Measurements from ENCODE around the gene CUL4A. TPM values are rescaled to one million over a fixed set of nuclear protein-coding genes. Genes with fewer than 3 reads are reported as not detected.

The CUL4A gene
- total and polyA plus RNA-seq, 2 donors (not counting 3 experiments of a cell fraction or from before 2014, with no cell fraction given): 37.9 to 80.0 TPM

DNA sequence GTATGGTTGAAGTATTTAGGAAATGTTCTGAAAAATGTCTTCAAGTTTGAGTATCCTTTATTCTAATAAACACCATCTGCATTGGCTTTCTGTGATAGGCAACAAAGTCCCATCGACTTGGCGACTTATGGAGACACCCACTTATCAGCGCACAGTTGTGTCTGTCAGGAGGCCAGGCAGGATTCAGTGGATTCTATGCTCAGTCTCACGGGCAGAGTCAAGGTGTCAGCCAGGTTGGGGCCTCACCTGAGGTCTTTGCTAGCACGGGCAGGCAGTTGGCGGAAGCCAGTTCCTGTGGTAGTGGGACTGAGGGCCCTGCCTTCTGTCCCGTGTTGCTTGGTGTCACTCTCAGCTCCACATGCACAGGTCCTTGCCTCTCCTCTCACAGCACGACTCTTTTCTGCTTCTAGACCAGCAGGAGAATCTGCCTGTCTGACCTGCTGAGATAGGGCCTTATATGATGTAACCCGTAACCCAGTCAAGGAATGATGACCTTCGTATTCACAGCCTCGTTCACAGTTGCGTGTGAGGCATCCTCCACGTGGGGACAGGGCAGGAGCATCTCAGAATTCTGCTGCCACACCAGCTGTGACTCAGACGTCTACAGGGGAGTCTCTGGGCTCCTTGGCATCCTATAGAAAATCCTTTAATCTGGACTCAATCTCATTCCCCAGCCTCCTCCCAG is 10.0 kb downstream of the CUL4A start:
- TF ChIP-seq MYC (IDR thresholded peaks at IDR 0.05; ENCODE audit: low read depth, low read length): no peak
- TF ChIP-seq EZH2 (IDR thresholded peaks at IDR 0.05; ENCODE audit: borderline replicate concordance, low read depth, low read length, severe bottlenecking): no peak
- no peak for TF ChIP-seq FOS (IDR thresholded peaks at IDR 0.05; ENCODE audit: borderline replicate concordance, insufficient read depth, low read length)
- TF ChIP-seq, protein P1, sequence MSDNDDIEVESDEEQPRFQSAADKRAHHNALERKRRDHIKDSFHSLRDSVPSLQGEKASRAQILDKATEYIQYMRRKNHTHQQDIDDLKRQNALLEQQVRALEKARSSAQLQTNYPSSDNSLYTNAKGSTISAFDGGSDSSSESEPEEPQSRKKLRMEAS (IDR thresholded peaks at IDR 0.05; ENCODE audit: insufficient read depth, insufficient read length): no peak
- TF ChIP-seq POLR2A (IDR thresholded peaks at IDR 0.05; ENCODE audit: low read depth, low read length): no peak
- no peak for TF ChIP-seq GATA2 (IDR thresholded peaks at IDR 0.05; ENCODE audit: insufficient read depth, insufficient read length, low read depth, low read length)
- TF ChIP-seq JUN (IDR thresholded peaks at IDR 0.05; ENCODE audit: borderline replicate concordance, insufficient read depth, insufficient read length, low read depth): no peak
- TF ChIP-seq POLR2AphosphoS5 (IDR thresholded peaks at IDR 0.05; ENCODE audit: insufficient read depth, low read depth, low read length): no peak
- TF ChIP-seq, protein P2, sequence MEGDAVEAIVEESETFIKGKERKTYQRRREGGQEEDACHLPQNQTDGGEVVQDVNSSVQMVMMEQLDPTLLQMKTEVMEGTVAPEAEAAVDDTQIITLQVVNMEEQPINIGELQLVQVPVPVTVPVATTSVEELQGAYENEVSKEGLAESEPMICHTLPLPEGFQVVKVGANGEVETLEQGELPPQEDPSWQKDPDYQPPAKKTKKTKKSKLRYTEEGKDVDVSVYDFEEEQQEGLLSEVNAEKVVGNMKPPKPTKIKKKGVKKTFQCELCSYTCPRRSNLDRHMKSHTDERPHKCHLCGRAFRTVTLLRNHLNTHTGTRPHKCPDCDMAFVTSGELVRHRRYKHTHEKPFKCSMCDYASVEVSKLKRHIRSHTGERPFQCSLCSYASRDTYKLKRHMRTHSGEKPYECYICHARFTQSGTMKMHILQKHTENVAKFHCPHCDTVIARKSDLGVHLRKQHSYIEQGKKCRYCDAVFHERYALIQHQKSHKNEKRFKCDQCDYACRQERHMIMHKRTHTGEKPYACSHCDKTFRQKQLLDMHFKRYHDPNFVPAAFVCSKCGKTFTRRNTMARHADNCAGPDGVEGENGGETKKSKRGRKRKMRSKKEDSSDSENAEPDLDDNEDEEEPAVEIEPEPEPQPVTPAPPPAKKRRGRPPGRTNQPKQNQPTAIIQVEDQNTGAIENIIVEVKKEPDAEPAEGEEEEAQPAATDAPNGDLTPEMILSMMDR (IDR thresholded peaks at IDR 0.05; ENCODE audit: extremely low read depth in 1 of 2, insufficient read depth in 1 of 2, low read depth in 1 of 2, low read length in 2 of 2): no peak
- Histone ChIP-seq H3K4me1 (ENCODE audit: control insufficient read depth, extremely low read depth, insufficient read depth, low read length) (peaks cover 3% of the 10 kb centered on the region), H3K36me3 (ENCODE audit: control insufficient read depth in 2 of 2, extremely low read depth in 1 of 2, insufficient read depth in 2 of 2, low read length in 2 of 2) (peaks cover 6 to 16% of the 10 kb centered on the region in 2 experiments), H3K79me2 (ENCODE audit: control insufficient read depth, insufficient read depth, low read length) (peaks cover 83% of the 10 kb centered on the region), H3K9ac (replicated peaks; ENCODE audit: extremely low read depth, insufficient read depth, low read length) (no peak overlapping the region), H4K20me1 (replicated peaks; ENCODE audit: control insufficient read depth, extremely low read depth, insufficient read depth, low read length) (peaks cover 4% of the 10 kb centered on the region), H3K9me3 (replicated peaks; ENCODE audit: control insufficient read depth, insufficient read depth, low read length) (no peaks in the 10 kb centered on the region), H3K27ac (ENCODE audit: insufficient read depth, low read depth, low read length) (no peak overlapping the region), H3K9me1 (replicated peaks; ENCODE audit: control insufficient read depth, extremely low read depth, insufficient read depth, low read length) (no peaks in the 10 kb centered on the region), H3K27me3 (ENCODE audit: control insufficient read depth in 2 of 2, insufficient read depth in 2 of 2, low read length in 2 of 2) (no peaks in the 10 kb centered on the region), H3K4me2 (ENCODE audit: insufficient read depth, low read length) (no peak overlapping the region), H2AFZ (ENCODE audit: low read depth, low read length) (no peak overlapping the region), H3K4me3 (replicated peaks in 1 of 3; ENCODE audit: insufficient read depth in 1 of 3, low read depth in 1 of 3, low read length in 3 of 3) (no peak overlapping the region)
- no peak for FAIRE-seq
- dilution Hi-C loops (cut with MboI; ENCODE audit: extremely low pct_ligation_motif_present, low sequenced_read_pairs): no loop called here
- intact Hi-C loops (cut with micrococcal nuclease): no loop called here
- DNase-seq (ENCODE audit: low read depth, low spot score): no peak
- ChIA-PET CTCF (no interaction called here), POLR2A (no interaction called here)
- BruUV-seq (replicated peaks): no TSS peak

Measured in endothelial cell of umbilical vein (primary cell).